ENCODE measurements around the gene KAT2B.

KAT2B gene

GRCh38 chr3:20141316-20141715, 101.1 kb downstream of the KAT2B start:
- H3K14ac ChIP-seq (ENCODE audit: low read length) = no peak overlapping the region
- no peak overlapping the region for H3K9ac ChIP-seq (ENCODE audit: low read length)
- H3K27me3 ChIP-seq (ENCODE audit: insufficient read depth, low read length) = no peaks in the 10 kb centered on the region
- H3K4me2 ChIP-seq (ENCODE audit: low read length) = no peak overlapping the region
- H4K91ac ChIP-seq (ENCODE audit: low read depth, low read length) = no peak overlapping the region
- no peak overlapping the region for H3K23ac ChIP-seq (ENCODE audit: low read length)
- H3K79me2 ChIP-seq (ENCODE audit: control insufficient read depth, insufficient read depth, low read length, poor library complexity) = no peaks in the 10 kb centered on the region
- H4K12ac ChIP-seq (ENCODE audit: low read depth, low read length) = no peak overlapping the region
- H2BK120ac ChIP-seq (ENCODE audit: insufficient read depth, low read length, poor library complexity) = no peak overlapping the region
- no CpG with 5 or more reads among the region's 2 CpGs for WGBS (ENCODE audit: extremely low coverage, insufficient coverage, insufficient read length)
- no peak overlapping the region for H2AK5ac ChIP-seq (ENCODE audit: low read length)
- no peak overlapping the region for H3K18ac ChIP-seq (ENCODE audit: low read length)
- H4K8ac ChIP-seq (ENCODE audit: low read depth, low read length) = no peak overlapping the region
- H3K4ac ChIP-seq (ENCODE audit: low read depth, low read length) = no peak overlapping the region
- no peak for DNase-seq
- peaks cover 0 to 2% of the 10 kb centered on the region in 2 experiments for H3K36me3 ChIP-seq (ENCODE audit: control insufficient read depth in 1 of 2, insufficient read depth in 2 of 2, low read length in 2 of 2)
- H3K4me3 ChIP-seq (ENCODE audit: low read depth, low read length) = no peak overlapping the region
- no peak overlapping the region for H2BK5ac ChIP-seq (ENCODE audit: low read depth, low read length, poor library complexity)
- no peak overlapping the region for H2AFZ ChIP-seq (ENCODE audit: insufficient read depth, low read length, poor library complexity)
- H3K9me3 ChIP-seq (ENCODE audit: insufficient read depth, low read depth, low read length) = no peaks in the 10 kb centered on the region
- no peaks in the 10 kb centered on the region for H3K79me1 ChIP-seq (ENCODE audit: low read length)
- no peaks in the 10 kb centered on the region for H3K4me1 ChIP-seq (ENCODE audit: control insufficient read depth in 1 of 2, insufficient read depth in 2 of 2, low read length in 2 of 2)
- no peak overlapping the region for H2BK12ac ChIP-seq (ENCODE audit: low read length)
- H3K27ac ChIP-seq (ENCODE audit: low read depth, low read length) = no peak overlapping the region

GRCh38 chr3:20141851-20142250, 101.6 kb downstream of the KAT2B start:
- WGBS (ENCODE audit: extremely low coverage, insufficient coverage, insufficient read length) = no CpG with 5 or more reads among the region's 7 CpGs
- H3K4ac ChIP-seq (ENCODE audit: low read depth, low read length) = no peak overlapping the region
- H2AFZ ChIP-seq (ENCODE audit: insufficient read depth, low read length, poor library complexity) = no peak overlapping the region
- H3K18ac ChIP-seq (ENCODE audit: low read length) = no peak overlapping the region
- H3K9ac ChIP-seq (ENCODE audit: low read length) = no peak overlapping the region
- no peak overlapping the region for H3K27ac ChIP-seq (ENCODE audit: low read depth, low read length)
- H2BK5ac ChIP-seq (ENCODE audit: low read depth, low read length, poor library complexity) = no peak overlapping the region
- H2BK120ac ChIP-seq (ENCODE audit: insufficient read depth, low read length, poor library complexity) = no peak overlapping the region
- H3K4me3 ChIP-seq (ENCODE audit: low read depth, low read length) = no peak overlapping the region
- no peak overlapping the region for H4K8ac ChIP-seq (ENCODE audit: low read depth, low read length)
- H3K9me3 ChIP-seq (ENCODE audit: insufficient read depth, low read depth, low read length) = no peaks in the 10 kb centered on the region
- no peaks in the 10 kb centered on the region for H3K27me3 ChIP-seq (ENCODE audit: insufficient read depth, low read length)
- no peak overlapping the region for H4K91ac ChIP-seq (ENCODE audit: low read depth, low read length)
- H3K23ac ChIP-seq (ENCODE audit: low read length) = no peak overlapping the region
- H3K14ac ChIP-seq (ENCODE audit: low read length) = no peak overlapping the region
- H2BK12ac ChIP-seq (ENCODE audit: low read length) = no peak overlapping the region
- H3K36me3 ChIP-seq (ENCODE audit: control insufficient read depth in 1 of 2, insufficient read depth in 2 of 2, low read length in 2 of 2) = peaks cover 0 to 2% of the 10 kb centered on the region in 2 experiments
- H2AK5ac ChIP-seq (ENCODE audit: low read length) = no peak overlapping the region
- DNase-seq = no peak
- H3K79me2 ChIP-seq (ENCODE audit: control insufficient read depth, insufficient read depth, low read length, poor library complexity) = no peaks in the 10 kb centered on the region
- H3K4me1 ChIP-seq (ENCODE audit: control insufficient read depth in 1 of 2, insufficient read depth in 2 of 2, low read length in 2 of 2) = peaks cover 0 to 2% of the 10 kb centered on the region in 2 experiments
- no peak overlapping the region for H3K4me2 ChIP-seq (ENCODE audit: low read length)
- no peak overlapping the region for H4K12ac ChIP-seq (ENCODE audit: low read depth, low read length)
- H3K79me1 ChIP-seq (ENCODE audit: low read length) = no peaks in the 10 kb centered on the region

- Histone ChIP-seq H4K12ac (ENCODE audit: low read depth, low read length) (no peak overlapping the region), H2BK120ac (ENCODE audit: insufficient read depth, low read length, poor library complexity) (no peak overlapping the region), H2AFZ (ENCODE audit: insufficient read depth, low read length, poor library complexity) (no peak overlapping the region), H3K79me2 (ENCODE audit: control insufficient read depth, insufficient read depth, low read length, poor library complexity) (no peaks in the 10 kb centered on the region), H3K36me3 (ENCODE audit: control insufficient read depth in 1 of 2, insufficient read depth in 2 of 2, low read length in 2 of 2) (peaks cover 0 to 2% of the 10 kb centered on the region in 2 experiments), H3K4me2 (ENCODE audit: low read length) (no peak overlapping the region), H2BK12ac (ENCODE audit: low read length) (no peak overlapping the region), H3K14ac (ENCODE audit: low read length) (no peak overlapping the region), H3K27me3 (ENCODE audit: insufficient read depth, low read length) (no peaks in the 10 kb centered on the region), H3K9ac (ENCODE audit: low read length) (no peak overlapping the region), H2BK5ac (ENCODE audit: low read depth, low read length, poor library complexity) (no peak overlapping the region), H3K27ac (ENCODE audit: low read depth, low read length) (no peak overlapping the region), H4K91ac (ENCODE audit: low read depth, low read length) (no peak overlapping the region), H3K4me3 (ENCODE audit: low read depth, low read length) (no peak overlapping the region), H2AK5ac (ENCODE audit: low read length) (no peak overlapping the region), H4K8ac (ENCODE audit: low read depth, low read length) (no peak overlapping the region), H3K18ac (ENCODE audit: low read length) (no peak overlapping the region), H3K4ac (ENCODE audit: low read depth, low read length) (no peak overlapping the region), H3K23ac (ENCODE audit: low read length) (no peak overlapping the region), H3K4me1 (ENCODE audit: control insufficient read depth in 1 of 2, insufficient read depth in 2 of 2, low read length in 2 of 2) (peaks cover 0 to 2% of the 10 kb centered on the region in 2 experiments), H3K79me1 (ENCODE audit: low read length) (no peaks in the 10 kb centered on the region), H3K9me3 (ENCODE audit: insufficient read depth, low read depth, low read length) (no peaks in the 10 kb centered on the region)
- DNase-seq = no peak
- WGBS (ENCODE audit: extremely low coverage, insufficient coverage, insufficient read length) = no CpG with 5 or more reads among the region's 4 CpGs
Measured at GRCh38 chr3:20142517-20142916, 102.3 kb downstream of the KAT2B start.

GRCh38 chr3:20143519-20143918, 103.3 kb downstream of the KAT2B start:
- Histone ChIP-seq H3K23ac (ENCODE audit: low read length) (no peak overlapping the region), H4K12ac (ENCODE audit: low read depth, low read length) (no peak overlapping the region), H3K27ac (ENCODE audit: low read depth, low read length) (no peak overlapping the region), H4K91ac (ENCODE audit: low read depth, low read length) (no peak overlapping the region), H3K4me1 (ENCODE audit: control insufficient read depth in 1 of 2, insufficient read depth in 2 of 2, low read length in 2 of 2) (peaks cover 0 to 2% of the 10 kb centered on the region in 2 experiments), H3K18ac (ENCODE audit: low read length) (no peak overlapping the region), H3K36me3 (ENCODE audit: control insufficient read depth in 1 of 2, insufficient read depth in 2 of 2, low read length in 2 of 2) (no peaks in the 10 kb centered on the region), H3K4me2 (ENCODE audit: low read length) (no peak overlapping the region), H3K27me3 (ENCODE audit: insufficient read depth, low read length) (no peaks in the 10 kb centered on the region), H3K14ac (ENCODE audit: low read length) (no peak overlapping the region), H3K4me3 (ENCODE audit: low read depth, low read length) (no peak overlapping the region), H3K4ac (ENCODE audit: low read depth, low read length) (no peak overlapping the region), H3K79me1 (ENCODE audit: low read length) (no peaks in the 10 kb centered on the region), H2BK5ac (ENCODE audit: low read depth, low read length, poor library complexity) (no peak overlapping the region), H2AFZ (ENCODE audit: insufficient read depth, low read length, poor library complexity) (no peak overlapping the region), H2BK12ac (ENCODE audit: low read length) (no peak overlapping the region), H3K79me2 (ENCODE audit: control insufficient read depth, insufficient read depth, low read length, poor library complexity) (no peaks in the 10 kb centered on the region), H2AK5ac (ENCODE audit: low read length) (no peak overlapping the region), H2BK120ac (ENCODE audit: insufficient read depth, low read length, poor library complexity) (no peak overlapping the region), H4K8ac (ENCODE audit: low read depth, low read length) (no peak overlapping the region), H3K9me3 (ENCODE audit: insufficient read depth, low read depth, low read length) (no peaks in the 10 kb centered on the region), H3K9ac (ENCODE audit: low read length) (no peak overlapping the region)
- no peak for DNase-seq
- WGBS (ENCODE audit: extremely low coverage, insufficient coverage, insufficient read length) = no CpG with 5 or more reads among the region's 2 CpGs
